Dendritic cell treated with granulocyte-macrophage colony-stimulating factor and Interleukin-4, amounts not matched to agents 40 ng/mL and 50 ng/mL, for 4 days (primary cell): ENCODE measurements around the gene TMA16.

Experiments used
- H3K27ac Mint-ChIP-seq: one replicate; pipeline ENCODE4 v1.8.0; 2022; ENCODE audit warnings: mild to moderate bottlenecking, mixed read lengths
- H3K27me3 Mint-ChIP-seq: one replicate; pipeline ENCODE4 v1.8.0; 2022; ENCODE audit warnings: mild to moderate bottlenecking, mixed read lengths
- H3K36me3 Mint-ChIP-seq: one replicate; pipeline ENCODE4 v1.8.0; 2022; ENCODE audit warnings: low read depth, mixed read lengths
- H3K4me1 Mint-ChIP-seq: one replicate; pipeline ENCODE4 v1.8.0; 2022; ENCODE audit warnings: low read depth, mixed read lengths
- H3K4me3 Mint-ChIP-seq: one replicate; pipeline ENCODE4 v1.8.0; 2022; ENCODE audit warnings: mild to moderate bottlenecking, moderate library complexity, mixed read lengths
- H3K9me3 Mint-ChIP-seq: one replicate; pipeline ENCODE4 v1.8.0; 2022; ENCODE audit warnings: mixed read lengths
- intact Hi-C: fragments of 100-400 bp; cut with micrococcal nuclease; formaldehyde crosslinking; loops from one replicate; pipeline ENCODE4 v1.15.0; 2022

TMA16 gene

DNA sequence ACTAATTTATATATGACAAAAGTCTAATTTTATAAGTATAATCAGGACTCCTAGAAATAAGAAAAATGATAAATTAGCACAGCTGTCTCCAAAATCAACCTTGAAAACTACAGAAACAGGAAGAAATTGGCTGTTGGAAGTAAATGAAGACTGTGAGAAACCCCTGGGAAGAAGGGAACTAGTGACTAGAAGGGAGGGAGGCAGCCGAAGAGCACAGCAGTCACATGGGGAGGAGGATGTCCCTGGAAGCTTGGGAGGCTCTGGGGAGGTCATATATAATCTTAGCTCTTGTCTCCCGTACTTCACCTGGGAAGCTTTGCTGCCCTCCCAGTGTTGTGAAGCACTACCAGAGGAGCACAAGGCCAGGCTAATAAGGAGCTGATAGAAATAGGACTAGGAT is 8.9 kb upstream of the TMA16 start:
- H3K9me3 Mint-ChIP-seq, result no peaks in the 10 kb centered on the region
- intact Hi-C loops, result loop anchor here (2.0 to 5.0 kb wide), 3 partner anchors 59 to 272 kb away; no protein-coding TSS in a partner anchor
- H3K27ac Mint-ChIP-seq, result no peak overlapping the region
- H3K27me3 Mint-ChIP-seq, result no peaks in the 10 kb centered on the region
- peaks cover 5% of the 10 kb centered on the region for H3K4me1 Mint-ChIP-seq
- no peak overlapping the region for H3K4me3 Mint-ChIP-seq
- no peaks in the 10 kb centered on the region for H3K36me3 Mint-ChIP-seq

DNA sequence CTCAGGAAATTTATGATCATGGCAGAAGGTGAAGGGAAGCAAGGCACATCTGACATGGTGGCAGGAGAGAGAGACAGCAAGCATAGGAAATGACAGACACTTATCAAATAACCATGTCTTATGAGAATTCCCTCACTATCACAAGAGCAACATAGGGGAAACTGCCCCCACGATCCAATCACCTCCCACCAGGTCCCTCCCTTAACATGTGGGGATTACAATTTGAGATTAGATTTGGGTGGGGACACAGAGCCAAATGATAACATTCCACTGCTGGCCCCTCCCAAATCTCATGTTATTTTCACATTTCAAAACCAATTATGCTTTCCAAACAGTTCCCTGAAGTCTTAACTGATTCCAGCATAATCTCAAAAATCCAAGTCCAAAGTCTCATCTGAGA is 8.2 kb upstream of the TMA16 start:
- no peaks in the 10 kb centered on the region for H3K9me3 Mint-ChIP-seq
- no peak overlapping the region for H3K27ac Mint-ChIP-seq
- intact Hi-C loops, result loop anchor here (5.0 kb wide), 2 partner anchors 196 to 271 kb away; no protein-coding TSS in a partner anchor
- H3K4me3 Mint-ChIP-seq, result no peak overlapping the region
- no peaks in the 10 kb centered on the region for H3K36me3 Mint-ChIP-seq
- no peaks in the 10 kb centered on the region for H3K27me3 Mint-ChIP-seq
- peaks cover 5% of the 10 kb centered on the region for H3K4me1 Mint-ChIP-seq

DNA sequence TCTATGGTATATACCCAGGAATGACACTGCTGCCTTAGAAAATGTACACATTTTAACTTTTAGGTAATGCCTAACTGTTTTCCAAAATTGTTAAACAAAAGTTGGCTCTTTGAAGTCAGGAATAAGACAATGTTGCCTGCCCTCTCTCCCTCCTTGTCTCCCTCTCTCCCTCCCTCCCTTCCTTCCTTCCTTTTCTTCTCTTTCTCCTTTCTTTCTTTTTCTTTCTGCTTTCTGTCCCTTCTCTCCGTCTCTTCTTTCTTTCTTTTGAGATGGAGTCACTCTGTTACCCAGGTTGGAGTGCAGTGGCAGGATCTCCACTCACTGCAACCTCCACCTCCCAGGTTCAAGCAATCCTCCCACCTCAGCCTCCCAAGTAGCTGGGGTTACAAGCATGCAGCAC is 4.6 kb upstream of the TMA16 start:
- H3K36me3 Mint-ChIP-seq, result peaks cover 9% of the 10 kb centered on the region
- intact Hi-C loops, result loop anchor here (5.0 kb wide), 2 partner anchors 192 to 267 kb away; no protein-coding TSS in a partner anchor
- no peaks in the 10 kb centered on the region for H3K27me3 Mint-ChIP-seq
- H3K4me1 Mint-ChIP-seq, result peaks cover 5% of the 10 kb centered on the region
- H3K9me3 Mint-ChIP-seq, result no peaks in the 10 kb centered on the region
- H3K27ac Mint-ChIP-seq, result peak overlapping the region; percentile 7
- no peak overlapping the region for H3K4me3 Mint-ChIP-seq

DNA sequence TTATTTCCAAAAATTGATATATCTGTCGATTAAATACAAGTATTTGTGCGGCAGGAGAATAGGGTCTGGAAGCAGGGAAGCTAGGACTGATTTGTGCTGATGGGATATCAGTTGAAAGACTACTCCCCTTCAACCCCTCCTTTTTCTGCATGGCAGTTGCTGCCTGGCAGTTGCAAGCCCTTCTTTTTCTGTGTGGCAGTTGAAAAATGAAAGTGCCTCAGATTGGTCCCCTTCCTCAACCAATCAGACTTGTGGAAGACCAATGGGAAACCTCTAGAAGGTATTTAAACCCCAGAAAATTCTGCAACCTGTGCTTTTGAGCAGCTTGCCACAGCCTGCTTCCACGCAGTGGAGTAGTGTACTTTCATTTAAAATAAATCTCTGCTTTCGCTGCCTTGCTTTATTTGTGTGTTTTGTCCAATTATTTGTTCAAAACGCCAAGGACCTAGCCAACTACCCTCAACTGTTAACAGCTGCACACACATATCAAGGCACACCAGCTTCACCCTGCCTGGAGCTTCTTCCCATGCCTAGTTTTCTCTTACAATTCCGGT is 1.5 kb upstream of the TMA16 start:
- no peaks in the 10 kb centered on the region for H3K9me3 Mint-ChIP-seq
- peak overlapping the region; percentile 98 for H3K27ac Mint-ChIP-seq
- intact Hi-C loops, result no loop called here
- H3K27me3 Mint-ChIP-seq, result no peaks in the 10 kb centered on the region
- H3K4me1 Mint-ChIP-seq, result peaks cover 17% of the 10 kb centered on the region
- peaks cover 13% of the 10 kb centered on the region for H3K36me3 Mint-ChIP-seq
- no peak overlapping the region for H3K4me3 Mint-ChIP-seq

DNA sequence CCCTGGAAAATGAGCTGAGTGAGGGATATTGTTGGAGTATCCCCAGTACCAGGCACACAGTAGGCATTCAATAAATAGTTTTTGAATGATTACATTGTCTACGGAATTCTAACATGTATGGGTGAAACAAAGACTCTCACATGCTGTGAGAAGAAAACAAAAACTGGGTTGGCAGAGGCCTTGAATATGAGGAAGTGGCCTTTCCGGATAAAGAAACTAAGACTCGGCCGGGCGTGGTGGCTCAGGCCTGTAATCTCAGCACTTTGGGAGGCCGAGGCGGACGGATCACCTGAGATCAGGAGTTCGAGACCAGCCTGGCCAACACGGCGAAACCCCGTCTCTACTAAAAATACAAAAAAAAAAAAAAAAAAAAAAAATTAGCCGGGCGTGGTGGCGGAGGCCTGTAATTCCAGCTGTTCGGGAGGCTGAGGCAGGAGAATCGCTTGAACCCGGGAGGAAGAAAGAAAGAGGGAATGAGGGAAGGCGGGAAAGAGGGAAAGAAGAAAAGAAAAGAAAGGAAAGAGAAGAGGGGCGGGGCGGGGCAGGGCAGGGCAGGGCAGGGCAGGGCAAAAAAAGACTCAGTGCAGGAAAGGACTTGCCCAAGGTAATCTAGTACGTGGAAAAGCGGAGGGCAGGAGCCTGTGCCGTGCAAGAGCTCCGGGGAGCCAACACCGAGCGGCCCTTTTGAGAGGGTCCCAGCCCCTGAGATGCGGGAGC is 689 bp upstream of the TMA16 start:
- Mint-ChIP-seq H3K4me1 (peaks cover 14% of the 10 kb centered on the region), H3K36me3 (peaks cover 13% of the 10 kb centered on the region)
- intact Hi-C loops, result loop anchor here (2.0 kb wide), 1 partner anchor 327 kb away; the partner anchor contains the start of gene NAF1

DNA sequence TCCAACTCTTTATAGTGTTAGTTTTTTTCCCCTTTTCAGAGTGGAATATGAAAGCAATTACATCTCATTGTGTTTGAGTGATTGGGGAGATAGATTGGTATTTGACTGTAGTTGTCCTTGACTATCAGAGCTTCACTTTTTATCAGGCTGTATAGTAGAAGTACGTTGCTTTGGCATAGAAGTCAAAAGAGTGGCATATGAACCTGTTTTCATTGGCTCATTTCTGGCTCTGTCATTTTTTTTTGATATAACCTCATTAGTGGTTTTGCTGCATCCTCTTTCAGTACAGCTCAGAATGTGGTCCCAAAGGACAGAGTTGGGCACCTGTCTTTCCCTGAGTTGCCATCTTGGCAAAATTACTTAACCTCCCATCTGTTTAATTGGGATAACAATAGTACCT is 1.4 kb downstream of the TMA16 start:
- no peaks in the 10 kb centered on the region for H3K27me3 Mint-ChIP-seq
- intact Hi-C loops, result loop anchor here (2.0 kb wide), 1 partner anchor 329 kb away; the partner anchor contains the start of gene NAF1
- H3K27ac Mint-ChIP-seq, result peak overlapping the region; percentile 98
- peak overlapping the region; percentile 74 for H3K4me3 Mint-ChIP-seq
- peaks cover 14% of the 10 kb centered on the region for H3K4me1 Mint-ChIP-seq
- H3K36me3 Mint-ChIP-seq, result peaks cover 13% of the 10 kb centered on the region
- no peaks in the 10 kb centered on the region for H3K9me3 Mint-ChIP-seq

More for the DNA sequence above, 689 bp upstream of the TMA16 start:
- H3K27ac Mint-ChIP-seq, result peak overlapping the region; percentile 98
- H3K27me3 Mint-ChIP-seq, result no peaks in the 10 kb centered on the region
- peak overlapping the region; percentile 95 for H3K4me3 Mint-ChIP-seq
- H3K9me3 Mint-ChIP-seq, result no peaks in the 10 kb centered on the region

DNA sequence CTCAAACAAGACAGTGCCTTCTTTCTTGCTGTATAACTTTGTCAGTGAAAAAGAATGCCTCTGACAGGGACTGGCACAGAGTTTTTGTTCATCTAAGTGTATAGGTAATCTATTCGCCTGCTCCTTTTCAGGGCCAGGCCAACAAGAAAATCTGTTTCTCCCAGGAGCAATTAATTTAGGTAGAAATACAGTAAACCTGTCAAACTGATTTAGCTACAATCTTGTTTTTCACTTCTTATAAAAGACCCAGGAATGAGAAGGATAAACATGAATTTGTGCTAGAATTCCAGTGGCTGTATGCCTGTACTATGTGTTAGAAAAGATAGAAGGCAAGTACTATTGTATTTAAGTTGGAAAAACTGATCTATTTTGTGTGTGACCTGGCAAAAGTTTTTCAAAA is 6.1 kb downstream of the TMA16 start:
- H3K27me3 Mint-ChIP-seq, result no peaks in the 10 kb centered on the region
- peaks cover 26% of the 10 kb centered on the region for H3K4me1 Mint-ChIP-seq
- H3K36me3 Mint-ChIP-seq, result no peaks in the 10 kb centered on the region
- H3K4me3 Mint-ChIP-seq, result no peak overlapping the region
- intact Hi-C loops, result no loop called here
- no peaks in the 10 kb centered on the region for H3K9me3 Mint-ChIP-seq
- no peak overlapping the region for H3K27ac Mint-ChIP-seq

DNA sequence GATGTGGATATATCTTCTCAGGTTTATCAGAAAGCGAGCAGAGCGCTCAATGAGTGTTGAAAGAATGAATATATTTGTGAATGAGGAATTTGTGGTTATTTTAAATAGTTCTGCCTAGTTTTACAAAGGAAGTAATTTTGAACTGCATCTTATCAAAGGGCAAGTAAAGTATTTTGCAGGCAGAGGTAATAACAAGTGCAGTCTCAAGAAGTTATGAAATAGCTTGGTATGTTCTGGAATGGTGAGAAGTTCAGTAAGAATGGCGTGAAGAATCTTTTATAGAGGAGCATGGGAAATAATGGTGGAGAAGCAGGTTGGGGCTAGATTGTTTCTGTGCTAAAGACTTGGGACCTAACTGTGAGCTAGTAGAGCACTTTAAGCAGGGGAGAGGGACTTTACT is 10.9 kb downstream of the TMA16 start:
- Mint-ChIP-seq H3K27ac (no peak overlapping the region), H3K9me3 (no peaks in the 10 kb centered on the region), H3K27me3 (no peaks in the 10 kb centered on the region), H3K4me3 (no peak overlapping the region), H3K36me3 (peaks cover 31% of the 10 kb centered on the region), H3K4me1 (peaks cover 27% of the 10 kb centered on the region)
- intact Hi-C loops, result no loop called here

DNA sequence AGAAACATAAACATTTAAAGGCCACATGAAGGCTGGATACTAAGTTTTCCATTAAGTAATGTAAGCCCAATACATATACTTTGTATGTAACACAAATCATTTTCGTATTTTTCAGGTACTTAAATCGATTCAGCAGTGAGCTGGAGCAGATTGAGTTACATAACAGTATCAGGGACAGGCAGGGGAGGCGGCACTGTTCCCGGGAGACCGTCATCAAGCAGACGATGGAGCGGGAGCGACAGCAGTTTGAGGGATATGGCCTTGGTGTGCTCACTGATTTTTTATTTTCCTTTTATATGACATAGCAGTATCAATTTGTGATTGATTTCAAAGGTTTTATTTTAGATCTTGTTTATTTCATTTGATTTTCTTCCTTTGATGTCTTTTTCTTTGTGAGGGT is 20.7 kb downstream of the TMA16 start:
- H3K36me3 Mint-ChIP-seq, result peaks cover 76% of the 10 kb centered on the region
- H3K4me3 Mint-ChIP-seq, result no peak overlapping the region
- H3K9me3 Mint-ChIP-seq, result no peaks in the 10 kb centered on the region
- intact Hi-C loops, result no loop called here
- no peaks in the 10 kb centered on the region for H3K4me1 Mint-ChIP-seq
- H3K27me3 Mint-ChIP-seq, result no peaks in the 10 kb centered on the region
- no peak overlapping the region for H3K27ac Mint-ChIP-seq

DNA sequence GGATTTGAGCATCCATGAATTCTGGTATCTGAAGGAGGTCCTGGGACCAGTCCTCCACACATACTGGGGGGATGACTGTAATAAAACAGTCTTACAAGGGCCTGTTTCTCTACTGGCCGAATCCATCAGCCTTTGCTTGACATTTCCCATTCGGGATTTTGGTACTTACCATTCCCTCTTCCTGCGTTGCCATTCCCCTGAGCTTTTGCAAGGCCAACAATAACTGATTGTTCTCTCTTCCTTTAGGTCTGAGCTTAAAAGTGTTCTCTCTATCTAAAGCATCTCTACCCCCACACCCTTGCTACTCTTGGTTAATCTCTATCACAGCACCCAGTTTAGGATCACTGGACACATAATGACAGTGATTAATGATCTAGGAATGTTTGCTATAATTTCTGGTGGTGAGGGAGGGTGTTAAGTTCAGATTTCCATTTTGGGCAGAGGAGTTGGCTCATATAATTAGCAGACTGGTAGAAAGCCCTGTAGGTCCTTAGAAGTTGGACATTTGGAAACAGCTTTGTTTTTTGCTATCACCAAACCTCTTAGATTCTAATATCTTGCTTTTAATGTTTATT is 29.4 kb downstream of the TMA16 start:
- H3K4me1 Mint-ChIP-seq, result no peaks in the 10 kb centered on the region
- H3K9me3 Mint-ChIP-seq, result no peaks in the 10 kb centered on the region
- no peak overlapping the region for H3K4me3 Mint-ChIP-seq
- H3K27me3 Mint-ChIP-seq, result no peaks in the 10 kb centered on the region
- intact Hi-C loops, result no loop called here
- H3K27ac Mint-ChIP-seq, result no peak overlapping the region
- peaks cover 74% of the 10 kb centered on the region for H3K36me3 Mint-ChIP-seq

DNA sequence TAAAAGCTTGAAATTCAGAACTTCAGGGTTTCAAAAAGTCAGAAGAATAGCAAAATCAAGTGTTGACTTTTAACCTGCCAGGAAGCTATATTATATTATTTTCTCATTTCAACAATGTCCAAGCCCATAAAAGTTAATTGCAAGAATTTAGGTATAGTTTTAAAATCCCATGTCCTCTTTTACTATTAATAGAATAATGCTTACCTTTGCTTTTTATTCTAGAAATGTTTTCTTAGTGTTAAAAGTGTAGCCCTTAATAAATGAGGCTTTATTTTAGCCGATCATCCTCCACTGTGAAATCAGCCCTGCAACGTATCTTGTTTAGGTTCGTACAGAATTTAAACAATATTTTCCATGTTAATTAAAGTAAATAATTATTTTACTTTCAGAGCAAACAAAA is 31.5 kb downstream of the TMA16 start:
- no peak overlapping the region for H3K4me3 Mint-ChIP-seq
- H3K4me1 Mint-ChIP-seq, result no peaks in the 10 kb centered on the region
- no peak overlapping the region for H3K27ac Mint-ChIP-seq
- H3K36me3 Mint-ChIP-seq, result peaks cover 83% of the 10 kb centered on the region
- intact Hi-C loops, result no loop called here
- H3K9me3 Mint-ChIP-seq, result no peaks in the 10 kb centered on the region
- no peaks in the 10 kb centered on the region for H3K27me3 Mint-ChIP-seq

DNA sequence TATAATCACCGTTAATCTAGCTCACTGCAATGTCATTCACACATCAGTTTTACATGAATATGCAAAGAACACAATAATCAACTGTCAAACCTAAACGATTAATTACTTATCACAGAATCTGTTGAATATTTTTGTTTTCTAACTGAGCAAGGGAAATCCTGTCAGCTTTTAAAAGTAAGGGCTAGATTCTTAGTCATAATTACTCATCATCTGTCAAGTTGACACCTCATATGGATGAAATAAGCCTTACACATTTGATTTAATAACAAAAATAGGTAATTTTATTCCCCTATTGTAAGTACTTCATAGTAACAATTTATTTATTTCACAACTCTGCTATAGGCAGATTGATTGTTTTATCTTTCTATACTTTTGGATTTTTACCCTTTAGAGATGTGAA is 32.7 kb downstream of the TMA16 start:
- intact Hi-C loops, result no loop called here
- no peaks in the 10 kb centered on the region for H3K27me3 Mint-ChIP-seq
- H3K4me1 Mint-ChIP-seq, result no peaks in the 10 kb centered on the region

DNA sequence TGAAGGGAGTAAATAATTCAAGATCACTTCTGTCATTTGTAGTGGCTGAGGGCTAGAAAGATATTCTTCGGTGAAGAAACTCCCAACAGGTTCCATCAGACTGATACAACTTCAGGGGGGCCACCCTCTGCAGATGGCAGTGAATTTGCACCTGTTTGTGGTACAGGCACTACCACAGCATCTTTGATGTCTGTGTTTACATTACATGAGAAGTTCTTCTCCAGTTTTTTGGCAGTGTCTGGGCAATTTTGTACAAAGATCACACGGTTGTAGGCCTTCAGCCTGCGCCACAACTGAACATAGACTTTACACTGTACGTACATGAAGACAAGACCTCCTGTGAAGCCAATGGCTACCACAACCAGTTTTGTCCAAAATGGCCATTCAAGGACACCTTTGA is 34.2 kb downstream of the TMA16 start:
- peaks cover 89% of the 10 kb centered on the region for H3K36me3 Mint-ChIP-seq
- no peaks in the 10 kb centered on the region for H3K27me3 Mint-ChIP-seq
- H3K9me3 Mint-ChIP-seq, result no peaks in the 10 kb centered on the region
- no peak overlapping the region for H3K27ac Mint-ChIP-seq
- H3K4me3 Mint-ChIP-seq, result no peak overlapping the region
- H3K4me1 Mint-ChIP-seq, result no peaks in the 10 kb centered on the region
- intact Hi-C loops, result no loop called here

More for the DNA sequence above, 32.7 kb downstream of the TMA16 start:
- H3K27ac Mint-ChIP-seq, result no peak overlapping the region
- no peak overlapping the region for H3K4me3 Mint-ChIP-seq
- no peaks in the 10 kb centered on the region for H3K9me3 Mint-ChIP-seq
- H3K36me3 Mint-ChIP-seq, result peaks cover 89% of the 10 kb centered on the region

DNA sequence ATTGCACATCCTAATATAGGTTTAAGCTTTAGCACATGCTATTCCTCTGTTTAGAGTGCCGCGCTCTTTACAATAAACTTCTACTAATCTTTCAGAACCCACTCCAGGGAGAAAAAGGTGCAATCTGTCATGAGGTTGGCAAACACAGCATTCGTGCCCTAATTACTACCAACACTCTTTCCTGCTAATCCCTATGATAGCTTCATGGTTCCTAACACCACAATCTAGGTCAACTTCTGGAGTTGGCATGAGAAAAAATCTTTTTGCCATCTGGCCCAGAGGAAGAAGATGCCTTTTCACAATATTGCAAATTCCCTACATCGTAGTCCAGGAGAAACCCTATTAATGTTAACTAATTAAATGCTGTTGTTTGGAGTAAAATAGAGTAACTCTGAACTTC is 39.6 kb downstream of the TMA16 start:
- Mint-ChIP-seq H3K27me3 (no peaks in the 10 kb centered on the region), H3K36me3 (peaks cover 94% of the 10 kb centered on the region), H3K27ac (no peak overlapping the region), H3K9me3 (no peaks in the 10 kb centered on the region), H3K4me3 (no peak overlapping the region), H3K4me1 (peaks cover 7% of the 10 kb centered on the region)
- intact Hi-C loops, result no loop called here
